Measurements from ENCODE around the gene CDK5RAP2.
A peak's percentile ranks its signal among the peaks of the same experiment; 100 is the strongest.

Gene CDK5RAP2

GRCh38 chr9:120570296-120570695, 9.7 kb downstream of the CDK5RAP2 start:
- Histone ChIP-seq H3K27ac (peak overlapping the region; percentile 37 to 78), H3K4me3 (no peak overlapping the region)
- DNase-seq (ENCODE audit: low spot score), result no peak
- no peak for TF ChIP-seq CTCF (IDR thresholded peaks at IDR 0.05)

GRCh38 chr9:120569556-120569955, 10.4 kb downstream of the CDK5RAP2 start:
- no peak for DNase-seq (ENCODE audit: low spot score)
- Histone ChIP-seq H3K27ac (peak overlapping the region in 1 of 2 donors; percentile 78), H3K4me3 (no peak overlapping the region)
- TF ChIP-seq CTCF (IDR thresholded peaks at IDR 0.05), result no peak

GRCh38 chr9:120568816-120569215, 11.2 kb downstream of the CDK5RAP2 start:
- TF ChIP-seq CTCF (IDR thresholded peaks at IDR 0.05), result no peak
- H3K27ac ChIP-seq, result no peak overlapping the region
- no peak overlapping the region for H3K4me3 ChIP-seq
- DNase-seq (ENCODE audit: low spot score), result no peak

GRCh38 chr9:120567874-120568273, 12.1 kb downstream of the CDK5RAP2 start:
- Histone ChIP-seq H3K4me3 (no peak overlapping the region), H3K27ac (no peak overlapping the region)
- TF ChIP-seq CTCF (IDR thresholded peaks at IDR 0.05), result no peak
- no peak for DNase-seq (ENCODE audit: low spot score)

GRCh38 chr9:120567081-120567480, 12.9 kb downstream of the CDK5RAP2 start:
- no peak for DNase-seq (ENCODE audit: low spot score)

GRCh38 chr9:120564589-120564988, 15.4 kb downstream of the CDK5RAP2 start:
- DNase-seq (ENCODE audit: low spot score), result no peak
- no peak for TF ChIP-seq CTCF (IDR thresholded peaks at IDR 0.05)
- Histone ChIP-seq H3K4me3 (no peak overlapping the region), H3K27ac (no peak overlapping the region)

More at GRCh38 chr9:120567081-120567480, 12.9 kb downstream of the CDK5RAP2 start:
- Histone ChIP-seq H3K4me3 (no peak overlapping the region), H3K27ac (no peak overlapping the region)
- TF ChIP-seq CTCF (IDR thresholded peaks at IDR 0.05), result no peak

- TF ChIP-seq CTCF (IDR thresholded peaks at IDR 0.05), result no peak
- DNase-seq (ENCODE audit: low spot score), result no peak
- no peak overlapping the region for H3K27ac ChIP-seq
- no peak overlapping the region for H3K4me3 ChIP-seq
Measured at GRCh38 chr9:120562861-120563443, 17.0 kb downstream of the CDK5RAP2 start.

All from coronary artery (tissue), 2 donors.